GM10266 (cell line): ENCODE measurements around the gene SDC3.

Source experiments
- DNase-seq: peaks from one replicate; pipeline ENCODE4 v3.0.0; 2012; ENCODE audit errors: extremely low spot score
- TF ChIP-seq, protein P1 (sequence below): IDR thresholded peaks from 2 replicates; pipeline ENCODE4 v1.5.1; 2012; ENCODE audit warnings: mild to moderate bottlenecking, low read depth; ENCODE audit not compliant: control insufficient read depth, insufficient read depth; ENCODE audit errors: missing control alignments

Gene SDC3

DNA sequence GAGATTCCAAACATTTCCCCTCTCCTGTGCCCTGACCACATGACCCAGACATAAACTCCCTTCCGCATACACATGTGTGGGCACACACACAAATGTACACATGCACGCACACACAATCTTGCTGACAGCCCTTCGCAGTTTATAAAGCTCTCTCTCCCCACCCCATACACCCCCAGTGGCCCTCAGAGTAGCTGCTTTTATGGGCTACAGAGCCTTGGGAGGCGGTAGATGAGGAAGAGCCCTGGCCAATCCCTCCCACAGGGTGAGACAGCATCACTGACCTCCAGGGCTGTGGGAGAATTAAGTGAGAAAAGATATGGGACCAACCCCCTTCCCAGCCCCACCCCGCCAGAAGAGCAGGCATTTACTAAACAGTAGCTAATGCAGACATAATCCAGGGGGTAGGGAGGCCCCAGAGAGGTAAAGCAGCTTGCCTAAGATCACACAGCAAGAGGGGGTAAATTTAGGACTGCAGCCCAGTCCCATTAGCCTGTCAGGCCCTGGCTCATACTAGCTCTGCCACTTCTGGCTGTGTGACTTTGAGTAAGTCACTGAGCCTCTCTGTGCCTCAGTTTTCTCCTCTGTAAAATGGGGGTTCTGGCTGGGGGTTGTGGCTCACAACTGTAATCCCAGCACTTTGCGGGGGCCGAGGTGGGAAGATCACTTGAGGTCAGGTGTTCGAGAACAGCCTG is 5.1 kb downstream of the SDC3 start:
- no peak for DNase-seq
- TF ChIP-seq, protein P1, sequence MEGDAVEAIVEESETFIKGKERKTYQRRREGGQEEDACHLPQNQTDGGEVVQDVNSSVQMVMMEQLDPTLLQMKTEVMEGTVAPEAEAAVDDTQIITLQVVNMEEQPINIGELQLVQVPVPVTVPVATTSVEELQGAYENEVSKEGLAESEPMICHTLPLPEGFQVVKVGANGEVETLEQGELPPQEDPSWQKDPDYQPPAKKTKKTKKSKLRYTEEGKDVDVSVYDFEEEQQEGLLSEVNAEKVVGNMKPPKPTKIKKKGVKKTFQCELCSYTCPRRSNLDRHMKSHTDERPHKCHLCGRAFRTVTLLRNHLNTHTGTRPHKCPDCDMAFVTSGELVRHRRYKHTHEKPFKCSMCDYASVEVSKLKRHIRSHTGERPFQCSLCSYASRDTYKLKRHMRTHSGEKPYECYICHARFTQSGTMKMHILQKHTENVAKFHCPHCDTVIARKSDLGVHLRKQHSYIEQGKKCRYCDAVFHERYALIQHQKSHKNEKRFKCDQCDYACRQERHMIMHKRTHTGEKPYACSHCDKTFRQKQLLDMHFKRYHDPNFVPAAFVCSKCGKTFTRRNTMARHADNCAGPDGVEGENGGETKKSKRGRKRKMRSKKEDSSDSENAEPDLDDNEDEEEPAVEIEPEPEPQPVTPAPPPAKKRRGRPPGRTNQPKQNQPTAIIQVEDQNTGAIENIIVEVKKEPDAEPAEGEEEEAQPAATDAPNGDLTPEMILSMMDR, result no peak

DNA sequence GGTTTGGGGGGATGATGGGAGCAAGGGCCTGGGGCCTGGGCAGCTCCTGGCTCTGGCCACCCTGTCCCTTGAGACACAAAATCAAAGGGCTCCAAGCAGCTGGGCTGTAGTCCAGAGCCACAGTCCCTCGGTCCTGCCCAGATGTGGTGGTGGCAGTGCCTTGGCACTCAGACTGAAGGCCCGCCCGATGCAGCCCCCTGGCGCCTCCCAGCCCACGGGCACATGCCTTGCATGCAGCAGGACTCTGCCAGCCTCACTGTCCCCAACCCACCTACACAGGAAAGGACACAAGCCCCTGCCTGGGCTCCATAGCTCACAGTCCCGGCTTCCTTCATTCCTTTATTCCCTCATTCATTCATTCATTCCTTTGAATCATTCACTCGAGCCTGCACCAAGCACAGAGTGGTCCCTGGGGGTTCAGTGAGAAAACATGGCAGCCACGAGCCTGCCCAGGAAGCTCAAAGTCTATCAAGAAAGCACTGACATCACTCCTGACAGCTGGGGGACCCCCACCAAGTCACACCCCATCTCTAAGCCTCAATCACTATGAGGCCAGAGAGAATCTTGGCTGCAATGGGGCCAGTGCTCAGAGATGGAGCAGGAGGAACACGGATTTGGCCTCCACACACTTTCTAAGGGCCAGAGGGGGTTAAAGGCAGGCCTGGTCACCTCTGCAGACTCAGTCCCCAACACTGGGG is 5.8 kb downstream of the SDC3 start:
- TF ChIP-seq, protein P1, result no peak
- DNase-seq, result no peak

DNA sequence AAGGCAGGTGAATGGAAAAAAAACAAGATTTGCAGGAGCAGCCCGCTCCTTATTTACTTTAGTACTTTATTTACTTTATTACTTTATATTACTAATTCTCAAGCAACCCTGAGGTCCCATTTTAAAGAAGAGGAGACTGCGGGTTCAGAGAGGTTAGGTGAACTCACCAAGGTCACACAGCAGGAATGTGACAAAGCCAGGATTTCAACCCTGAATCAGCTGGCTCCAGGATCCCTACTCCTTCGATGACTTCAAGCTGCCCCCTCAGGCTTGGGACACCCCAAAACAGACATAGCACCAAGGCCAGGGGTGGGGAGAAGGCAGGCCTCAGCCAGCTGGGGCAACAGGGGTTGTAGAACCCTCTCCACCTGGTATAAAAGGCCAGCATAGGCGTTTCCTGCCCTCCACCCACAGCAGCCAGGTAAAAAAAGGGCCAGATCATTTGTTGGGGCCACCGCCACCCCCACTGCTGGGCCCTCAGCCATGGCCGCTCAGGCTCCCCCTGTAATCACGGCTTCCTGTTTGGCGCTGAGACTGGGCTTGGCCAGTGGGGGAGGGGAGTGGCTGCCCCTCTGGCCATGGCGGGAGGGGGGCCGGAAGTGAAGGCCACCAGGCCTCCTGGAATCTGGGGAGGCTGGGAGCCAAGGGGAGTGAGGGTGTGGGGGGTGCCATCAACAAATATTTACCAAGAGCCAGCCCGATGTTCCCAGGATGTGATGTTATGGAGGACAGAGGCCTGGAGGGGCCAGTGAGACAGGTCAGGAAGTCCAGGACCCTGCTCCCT is 6.6 kb downstream of the SDC3 start:
- DNase-seq, result no peak
- TF ChIP-seq, protein P1, result no peak

DNA sequence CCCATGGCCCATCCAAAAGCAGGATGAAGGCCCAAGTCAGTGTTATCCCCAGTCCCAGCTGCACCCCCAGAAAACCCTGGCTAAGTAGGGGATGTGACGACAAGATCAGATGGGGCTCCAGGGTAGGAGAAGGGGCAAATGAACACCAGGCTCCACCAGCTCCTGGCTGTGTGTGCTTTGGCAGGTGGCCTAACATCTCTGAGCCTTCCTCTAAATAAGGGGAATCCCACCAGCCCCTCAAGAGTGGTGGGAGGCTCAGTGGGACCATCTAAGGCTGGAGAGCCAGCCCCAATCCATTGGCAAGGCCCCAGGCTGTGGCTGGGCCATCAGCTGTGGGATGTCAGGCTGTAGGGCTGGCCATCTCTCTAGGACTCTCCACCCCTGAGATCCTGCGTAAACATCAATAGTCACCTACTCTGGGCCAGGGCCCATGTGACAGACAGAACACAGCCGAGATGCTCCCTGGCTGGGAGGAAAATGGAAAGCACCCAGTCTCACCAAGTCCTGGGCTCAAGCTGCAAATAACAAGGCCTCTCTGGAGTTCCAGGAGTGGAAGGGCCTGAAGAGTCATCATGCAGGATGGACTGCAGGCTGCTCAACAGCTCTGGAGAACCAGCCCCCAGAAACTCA is 7.5 kb downstream of the SDC3 start:
- no peak for DNase-seq
- TF ChIP-seq, protein P1, result no peak

DNA sequence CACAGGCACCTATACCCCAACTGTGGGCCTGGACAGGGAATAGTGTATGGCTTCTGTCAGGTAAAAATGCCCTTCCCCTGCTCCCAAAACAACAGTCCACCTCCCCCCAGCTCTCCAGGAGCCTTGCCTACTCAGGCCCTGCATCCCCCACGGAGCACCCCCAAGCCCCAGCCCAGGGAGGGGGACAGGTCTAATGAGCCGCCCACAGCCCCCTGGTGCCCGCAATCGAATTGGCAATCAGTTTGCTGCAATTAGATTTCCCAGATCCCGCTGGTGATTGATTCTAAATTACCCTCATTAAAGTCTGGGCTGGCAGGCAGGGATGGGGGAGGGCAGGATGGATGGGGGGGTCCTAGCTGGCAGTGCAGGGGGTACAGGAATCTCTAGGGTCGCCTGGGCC is 8.1 kb downstream of the SDC3 start:
- TF ChIP-seq, protein P1, result no peak
- DNase-seq, result no peak

DNA sequence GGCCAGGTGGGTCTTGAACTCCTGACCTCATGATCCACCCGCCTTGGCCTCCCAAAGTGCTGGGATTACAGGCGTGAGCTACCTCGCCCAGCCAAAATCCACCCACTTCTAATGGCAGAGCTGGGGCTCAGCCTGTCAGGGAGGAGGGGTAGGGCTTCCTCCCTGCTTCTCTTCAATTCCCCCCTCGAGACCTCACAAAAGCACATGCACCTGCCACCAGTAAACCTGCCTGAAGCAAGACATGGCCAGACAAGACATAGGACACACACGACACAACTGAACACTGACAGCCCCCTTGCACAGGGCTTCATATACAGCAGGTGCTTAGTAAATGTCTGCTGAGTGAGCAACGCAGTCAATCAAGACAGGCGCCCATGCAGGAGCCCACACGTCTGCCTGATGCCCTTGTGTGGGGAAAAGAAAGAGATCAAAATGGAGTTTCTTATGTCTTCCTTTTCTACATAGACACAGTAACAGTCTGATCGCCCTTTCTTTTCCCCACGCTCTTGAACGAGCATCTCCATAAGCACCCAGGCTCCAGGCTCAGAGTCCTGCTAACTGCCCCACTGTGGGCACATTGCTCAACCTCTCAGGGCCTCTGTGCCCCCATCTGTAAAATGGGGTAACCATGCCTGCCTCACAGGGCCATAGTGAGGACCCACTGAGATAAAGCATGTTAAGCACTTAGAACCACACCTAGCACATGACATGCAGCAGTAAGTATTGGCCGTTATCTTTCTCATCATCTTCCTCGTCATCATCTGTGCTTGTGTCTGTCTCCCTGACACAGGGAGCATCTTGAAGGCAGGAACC is 8.8 kb downstream of the SDC3 start:
- TF ChIP-seq, protein P1, result no peak
- DNase-seq, result no peak
